ENCODE data around the gene MEPCE. TPM values are rescaled to one million over a fixed set of nuclear protein-coding genes. Genes with fewer than 3 reads are reported as not detected.
A peak's percentile ranks its signal among the peaks of the same experiment; 100 is the strongest.

The MEPCE gene
- total and polyA plus RNA-seq, 2 experiments from 2014 or later, result 10.0 to 32.6 TPM

GRCh38 chr7:100465702-100466311 is 36.2 kb downstream of the MEPCE start:
- Mint-ChIP-seq H3K9me3 (no peaks in the 10 kb centered on the region), H3K27ac (no peak overlapping the region), H3K36me3 (ENCODE audit: low read depth) (no peaks in the 10 kb centered on the region), H3K4me3 (peak overlapping the region; percentile 39), H3K4me1 (peaks cover 8% of the 10 kb centered on the region), H3K27me3 (ENCODE audit: insufficient read depth, low read depth, poor library complexity) (peaks cover 8% of the 10 kb centered on the region)
- TF ChIP-seq CTCF (conservative IDR thresholded peaks at IDR 0.05; ENCODE audit: low read depth in 2 of 2) (peak; percentile 48 to 86), STAT1 (IDR thresholded peaks at IDR 0.05; ENCODE audit: unreplicated experiment) (no peak), JUNB (IDR thresholded peaks at IDR 0.05; ENCODE audit: unreplicated experiment) (no peak), POLR2AphosphoS5 (IDR thresholded peaks at IDR 0.05; ENCODE audit: low read depth) (0 out of 2 replicates have a peak, but pooled peaks have one; percentile 24)
- Histone ChIP-seq H3K9me2 (ENCODE audit: insufficient read depth) (no peaks in the 10 kb centered on the region), H3K27me3 (ENCODE audit: insufficient read depth) (no peaks in the 10 kb centered on the region), H3K4me2 (peak overlapping the region; percentile 80), H3K4me1 (ENCODE audit: insufficient read depth) (no peaks in the 10 kb centered on the region; the same call in 1 of the 2 replicates), H4K20me1 (replicated peaks; ENCODE audit: insufficient read depth) (no peaks in the 10 kb centered on the region; the same call in 1 of the 2 replicates), H3K4me3 (peak overlapping the region; percentile 45), H3K36me3 (ENCODE audit: insufficient read depth) (no peaks in the 10 kb centered on the region), H3K79me2 (replicated peaks; ENCODE audit: insufficient read depth) (no peaks in the 10 kb centered on the region), H2AFZ (no peak overlapping the region), H3K27ac (ENCODE audit: low read depth) (no peak overlapping the region), H3F3A (replicated peaks; ENCODE audit: low read depth) (no peaks in the 10 kb centered on the region)
- ATAC-seq, result peak; percentile 83
- peak; percentile 87 for DNase-seq (ENCODE audit: low spot score)

GRCh38 chr7:100466653-100467605 is 37.3 kb downstream of the MEPCE start:
- Histone ChIP-seq H3F3A (replicated peaks; ENCODE audit: low read depth) (no peaks in the 10 kb centered on the region), H3K27me3 (ENCODE audit: insufficient read depth) (no peaks in the 10 kb centered on the region), H3K4me2 (no peak overlapping the region), H3K27ac (ENCODE audit: low read depth) (no peak overlapping the region), H2AFZ (no peak overlapping the region), H4K20me1 (replicated peaks; ENCODE audit: insufficient read depth) (no peaks in the 10 kb centered on the region; the same call in 1 of the 2 replicates), H3K4me1 (ENCODE audit: insufficient read depth) (no peaks in the 10 kb centered on the region; the same call in 1 of the 2 replicates), H3K4me3 (no peak overlapping the region), H3K36me3 (ENCODE audit: insufficient read depth) (no peaks in the 10 kb centered on the region; the same call in 1 of the 2 replicates), H3K9me2 (ENCODE audit: insufficient read depth) (no peaks in the 10 kb centered on the region), H3K79me2 (replicated peaks; ENCODE audit: insufficient read depth) (no peaks in the 10 kb centered on the region)
- DNase-seq (ENCODE audit: low spot score), result no peak
- ATAC-seq, result no peak
- no peak for TF ChIP-seq JUNB (IDR thresholded peaks at IDR 0.05; ENCODE audit: unreplicated experiment)
- TF ChIP-seq ETS1 (IDR thresholded peaks at IDR 0.05), result no peak
- no peak for TF ChIP-seq ZNF114 (CRISPR knock-in tag; IDR thresholded peaks at IDR 0.05)
- no peak for TF ChIP-seq CTCF (conservative IDR thresholded peaks at IDR 0.05; ENCODE audit: low read depth in 2 of 2)
- TF ChIP-seq REST (IDR thresholded peaks at IDR 0.05; ENCODE audit: unreplicated experiment), result no peak
- no peak for TF ChIP-seq POLR2AphosphoS5 (IDR thresholded peaks at IDR 0.05; ENCODE audit: low read depth)
- Mint-ChIP-seq H3K27ac (no peak overlapping the region), H3K4me1 (peaks cover 9% of the 10 kb centered on the region), H3K27me3 (ENCODE audit: insufficient read depth, low read depth, poor library complexity) (peaks cover 8% of the 10 kb centered on the region), H3K36me3 (ENCODE audit: low read depth) (no peaks in the 10 kb centered on the region), H3K4me3 (no peak overlapping the region), H3K9me3 (no peaks in the 10 kb centered on the region)

Measured in GM23338 (cell line).